ENCODE results near the gene KLHL15.
A peak's percentile ranks its signal among the peaks of the same experiment; 100 is the strongest.
"Not testable (repeated sequence)": the region's sequence is repeated elsewhere in the genome, so short reads cannot be mapped to it uniquely, and the experiment has no call there.

Gene KLHL15

DNA sequence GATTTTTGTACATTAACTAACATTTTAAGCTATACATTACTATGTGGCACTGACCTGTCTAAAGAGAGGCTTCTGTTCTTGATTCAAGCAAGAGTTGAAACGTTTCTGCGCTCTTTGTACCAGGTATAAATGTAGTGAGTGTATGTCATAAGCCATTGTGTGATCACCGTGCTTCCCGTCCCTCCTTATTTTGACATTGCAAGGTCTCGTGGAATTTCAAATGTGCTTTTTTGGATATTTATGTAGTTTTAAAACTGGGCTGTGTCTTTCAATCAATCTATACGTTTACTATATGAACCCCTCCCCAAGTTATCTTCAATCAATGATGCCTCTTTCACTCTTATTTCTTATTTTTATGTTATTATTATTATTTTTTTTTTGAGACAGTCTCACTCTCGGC is at the start of gene KLHL15:
KLHL15 (minus strand) TSS at position 101 of the 400 bp plus-strand sequence. CDS start 20,493 bp downstream, outside the sequence.
- no peak for DNase-seq (ENCODE audit: low read depth)
- TF ChIP-seq, protein P1, sequence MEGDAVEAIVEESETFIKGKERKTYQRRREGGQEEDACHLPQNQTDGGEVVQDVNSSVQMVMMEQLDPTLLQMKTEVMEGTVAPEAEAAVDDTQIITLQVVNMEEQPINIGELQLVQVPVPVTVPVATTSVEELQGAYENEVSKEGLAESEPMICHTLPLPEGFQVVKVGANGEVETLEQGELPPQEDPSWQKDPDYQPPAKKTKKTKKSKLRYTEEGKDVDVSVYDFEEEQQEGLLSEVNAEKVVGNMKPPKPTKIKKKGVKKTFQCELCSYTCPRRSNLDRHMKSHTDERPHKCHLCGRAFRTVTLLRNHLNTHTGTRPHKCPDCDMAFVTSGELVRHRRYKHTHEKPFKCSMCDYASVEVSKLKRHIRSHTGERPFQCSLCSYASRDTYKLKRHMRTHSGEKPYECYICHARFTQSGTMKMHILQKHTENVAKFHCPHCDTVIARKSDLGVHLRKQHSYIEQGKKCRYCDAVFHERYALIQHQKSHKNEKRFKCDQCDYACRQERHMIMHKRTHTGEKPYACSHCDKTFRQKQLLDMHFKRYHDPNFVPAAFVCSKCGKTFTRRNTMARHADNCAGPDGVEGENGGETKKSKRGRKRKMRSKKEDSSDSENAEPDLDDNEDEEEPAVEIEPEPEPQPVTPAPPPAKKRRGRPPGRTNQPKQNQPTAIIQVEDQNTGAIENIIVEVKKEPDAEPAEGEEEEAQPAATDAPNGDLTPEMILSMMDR (IDR thresholded peaks at IDR 0.05; ENCODE audit: control insufficient read depth, extremely low read depth, insufficient read depth) = no peak
- peak within 1 kb of the TSS; percentile 58 for H3K4me3 ChIP-seq (ENCODE audit: low read depth, low read length)

- no peak for DNase-seq (ENCODE audit: low read depth)
- no peak overlapping the region for H3K4me3 ChIP-seq (ENCODE audit: low read depth, low read length)
- TF ChIP-seq, protein P1 (IDR thresholded peaks at IDR 0.05; ENCODE audit: control insufficient read depth, extremely low read depth, insufficient read depth) = no peak
Measured at GRCh38 chrX:24069877-24070276, 42.9 kb upstream of the KLHL15 start.

GRCh38 chrX:24063488-24063887 is 36.5 kb upstream of the KLHL15 start:
- no peak for DNase-seq (ENCODE audit: low read depth)
- no peak overlapping the region for H3K4me3 ChIP-seq (ENCODE audit: low read depth, low read length)
- TF ChIP-seq, protein P1 (IDR thresholded peaks at IDR 0.05; ENCODE audit: control insufficient read depth, extremely low read depth, insufficient read depth) = no peak

DNA sequence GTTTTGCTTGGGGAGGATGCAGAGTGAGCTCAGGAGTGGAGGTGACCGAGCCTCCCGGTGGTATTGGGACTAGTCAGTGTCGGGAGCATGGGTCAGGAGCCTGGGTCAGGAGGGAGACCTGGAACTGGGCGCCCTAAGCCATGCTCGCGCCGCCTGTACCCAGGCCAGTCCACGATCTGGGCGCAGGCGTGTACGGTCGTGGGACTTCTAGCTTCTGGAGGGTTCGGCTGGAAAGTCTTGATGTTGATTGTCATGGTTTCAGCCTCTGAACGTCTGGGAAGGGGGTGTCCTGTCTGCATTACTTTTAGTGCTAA is 28.0 kb upstream of the KLHL15 start:
- no peak overlapping the region for H3K4me3 ChIP-seq (ENCODE audit: low read depth, low read length)
- TF ChIP-seq, protein P1 (IDR thresholded peaks at IDR 0.05; ENCODE audit: control insufficient read depth, extremely low read depth, insufficient read depth) = no peak
- no peak for DNase-seq (ENCODE audit: low read depth)

DNA sequence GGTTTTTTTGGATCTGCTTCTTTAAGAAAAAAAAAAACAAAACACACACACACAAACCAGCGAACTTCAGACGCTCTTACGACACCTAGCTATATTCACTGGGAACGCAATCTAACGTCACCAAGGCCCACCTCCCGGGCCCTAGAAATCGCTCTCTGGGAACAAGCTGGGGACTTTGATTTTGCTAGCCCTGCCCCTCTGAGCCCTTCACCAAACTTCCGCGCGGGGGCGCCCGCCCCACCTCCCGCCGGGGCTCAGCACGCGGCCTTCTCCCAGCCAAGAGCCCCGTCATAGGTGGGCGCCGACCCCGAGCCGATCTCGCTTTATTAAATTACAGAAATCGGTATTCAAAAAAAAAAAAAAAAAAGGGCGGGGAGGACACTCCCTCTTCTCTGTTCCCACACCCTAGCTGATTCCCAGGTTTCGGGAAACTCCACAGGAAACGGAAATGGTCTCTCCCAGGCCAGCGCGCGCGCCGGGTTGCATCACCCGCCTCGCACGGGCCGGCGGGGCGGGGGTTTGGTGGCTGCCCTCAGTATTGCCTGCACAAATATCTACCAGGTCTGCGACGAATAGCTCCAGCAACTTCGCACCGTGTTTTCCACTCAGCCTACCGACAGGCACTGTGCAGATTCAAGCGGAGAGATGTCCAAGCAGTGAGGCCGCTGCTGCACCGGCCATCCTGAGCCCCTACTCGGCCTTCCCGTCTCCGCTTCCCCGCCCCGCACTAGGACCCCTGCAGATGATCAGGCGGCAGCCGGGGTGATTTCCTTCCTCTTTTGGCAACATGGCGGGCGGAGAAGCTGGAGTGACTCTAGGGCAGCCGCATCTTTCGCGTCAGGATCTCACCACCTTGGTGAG is 27.4 kb upstream of the KLHL15 start, which contains the start of gene EIF2S3:
EIF2S3 (plus strand) TSS at position 775 of the 861 bp plus-strand sequence; CDS start at position 788, 13 bp downstream.
- peak; percentile 88 for DNase-seq (ENCODE audit: low read depth)
- TF ChIP-seq, protein P1 (IDR thresholded peaks at IDR 0.05; ENCODE audit: control insufficient read depth, extremely low read depth, insufficient read depth) = peak; percentile 39
- no peak within 1 kb of the TSS for H3K4me3 ChIP-seq (ENCODE audit: low read depth, low read length)

- H3K4me3 ChIP-seq (ENCODE audit: low read depth, low read length); DNase-seq (ENCODE audit: low read depth): not testable (repeated sequence)
Measured at GRCh38 chrX:24050522-24051318, 23.7 kb upstream of the KLHL15 start.

DNA sequence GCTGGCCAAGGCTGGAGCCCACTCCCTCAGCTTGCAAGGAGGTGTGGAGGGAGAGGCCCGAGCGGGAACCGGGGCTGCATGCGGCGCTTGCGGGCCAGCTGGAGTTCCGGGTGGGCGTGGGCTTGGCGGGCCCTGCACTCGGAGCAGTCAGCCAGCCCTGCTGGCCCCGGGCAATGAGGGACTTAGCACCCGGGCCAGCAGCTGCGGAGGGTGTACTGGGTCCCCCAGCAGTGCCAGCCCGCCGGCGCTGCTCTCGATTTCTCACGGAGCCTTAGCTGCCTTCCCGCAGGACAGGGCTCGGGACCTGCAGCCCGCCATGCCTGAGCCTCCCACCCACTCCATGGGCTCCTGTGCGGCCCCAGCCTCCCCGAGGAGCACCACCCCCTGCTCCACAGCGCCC is 22.7 kb upstream of the KLHL15 start:
- H3K4me3 ChIP-seq (ENCODE audit: low read depth, low read length); DNase-seq (ENCODE audit: low read depth): not testable (repeated sequence)

DNA sequence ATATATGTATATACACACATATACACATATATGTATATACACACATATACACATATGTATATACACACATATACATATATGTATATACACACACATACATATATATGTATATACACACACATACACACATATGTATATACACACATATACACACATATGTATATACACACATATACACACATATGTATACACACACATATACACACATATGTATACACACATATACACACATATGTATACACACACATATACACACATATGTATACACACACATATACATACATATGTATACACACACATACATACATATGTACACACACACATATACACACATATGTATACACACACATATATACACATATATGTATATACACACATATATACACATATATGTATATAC is 19.1 kb upstream of the KLHL15 start:
- DNase-seq (ENCODE audit: low read depth); H3K4me3 ChIP-seq (ENCODE audit: low read depth, low read length): not testable (repeated sequence)

All from LNCaP clone FGC (cell line).